Hematopoietic multipotent progenitor cell treated with erythropoietin and hydrocortisone succinate and interleukin-3 and kit ligand, for 8 days (in vitro differentiated cells): ENCODE results near the gene PRPF6.

Experiments
- DNase-seq: peaks from one replicate; pipeline ENCODE4 v3.0.0-alpha.2; 2015

PRPF6 gene

GRCh38 chr20:64037199-64037497, 56.2 kb downstream of the PRPF6 start:
- no peak for DNase-seq

- peak; percentile 9 for DNase-seq
These were observed 56.7 kb downstream of the PRPF6 start for GRCh38 chr20:64037498-64038213.

GRCh38 chr20:64038224-64038564, 57.3 kb downstream of the PRPF6 start:
- DNase-seq: no peak

GRCh38 chr20:64038565-64039292, 57.8 kb downstream of the PRPF6 start:
- peak; percentile 63 for DNase-seq

- no peak for DNase-seq
These were observed 58.6 kb downstream of the PRPF6 start for GRCh38 chr20:64039293-64040160.

GRCh38 chr20:64040231-64041039, 59.5 kb downstream of the PRPF6 start:
- no peak for DNase-seq

- DNase-seq: no peak
These were observed 60.3 kb downstream of the PRPF6 start for GRCh38 chr20:64041040-64041780.

GRCh38 chr20:64041781-64042053, 60.8 kb downstream of the PRPF6 start:
- DNase-seq: no peak

- DNase-seq: no peak
These were observed 61.3 kb downstream of the PRPF6 start for GRCh38 chr20:64042054-64042781.

GRCh38 chr20:64043768-64044167, 62.8 kb downstream of the PRPF6 start:
- DNase-seq: no peak

GRCh38 chr20:64044484-64045247, 63.7 kb downstream of the PRPF6 start:
- DNase-seq: no peak

- DNase-seq: no peak
These were observed 64.5 kb downstream of the PRPF6 start for GRCh38 chr20:64045346-64046011.

GRCh38 chr20:64047046-64047389, 66.1 kb downstream of the PRPF6 start:
- DNase-seq: no peak

- DNase-seq: no peak
These were observed 67.1 kb downstream of the PRPF6 start for GRCh38 chr20:64047968-64048401.

GRCh38 chr20:64048402-64049044, 67.6 kb downstream of the PRPF6 start:
- DNase-seq: no peak

- DNase-seq: no peak
These were observed 68.3 kb downstream of the PRPF6 start, which contains the start of gene SOX18 for GRCh38 chr20:64049060-64049877. Gene SOX18, minus strand, starts transcription at chr20:64049639. Its CDS starts 123 bp downstream, at chr20:64049516.

GRCh38 chr20:64049878-64050260, 68.9 kb downstream of the PRPF6 start:
- DNase-seq: no peak

- no peak for DNase-seq
These were observed 69.5 kb downstream of the PRPF6 start for GRCh38 chr20:64050261-64051032.
